CD4-positive, alpha-beta T cell treated with Interleukin-6 at 100 ng/mL for 8 hours (primary cell): ENCODE data around the gene RNPEP.
"Not testable (repeated sequence)": the region's sequence is repeated elsewhere in the genome, so short reads cannot be mapped to it uniquely, and the experiment has no call there.

Source experiments
- DNase-seq: peaks from one replicate; pipeline ENCODE4 v3.0.0-alpha.2; 2020; ENCODE audit warnings: mixed read lengths, low spot score

Gene RNPEP

DNA sequence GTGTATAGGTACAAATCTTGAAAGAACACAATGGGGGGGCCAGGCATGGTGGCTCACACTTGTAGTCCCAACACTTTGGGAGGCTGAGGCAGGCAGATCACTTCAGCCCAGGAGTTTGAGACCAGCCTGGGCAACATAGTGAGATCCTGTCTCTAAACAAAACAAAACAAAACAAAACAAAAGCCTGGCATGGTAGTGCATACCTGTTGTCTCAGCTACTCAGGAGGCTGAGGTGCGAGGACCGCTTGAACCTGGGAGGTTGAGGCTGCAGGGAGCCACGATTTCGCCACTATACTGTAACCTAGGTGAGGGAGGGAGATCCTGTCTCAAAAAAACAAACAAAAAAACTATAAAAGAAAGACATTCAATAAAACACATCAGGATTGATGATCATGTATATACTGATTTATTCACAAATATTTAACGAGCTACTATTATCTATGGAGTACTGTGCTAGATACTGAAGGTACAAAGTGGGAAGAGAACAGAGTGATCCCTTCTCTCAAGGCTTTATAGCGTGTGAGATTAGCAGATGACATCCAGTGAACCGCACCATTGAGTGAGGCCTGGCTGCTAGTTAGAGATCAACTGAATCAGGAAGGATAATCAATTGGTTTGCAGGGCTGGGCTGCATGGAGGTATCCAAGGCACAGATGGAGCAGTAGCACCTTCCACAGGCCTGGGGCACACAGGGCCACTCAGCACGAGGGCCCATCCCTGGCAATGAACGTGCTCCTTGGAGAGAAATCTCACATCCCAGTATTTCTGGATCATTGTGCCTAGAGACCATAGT lies 54.3 kb downstream of the RNPEP start:
- DNase-seq = no peak

DNA sequence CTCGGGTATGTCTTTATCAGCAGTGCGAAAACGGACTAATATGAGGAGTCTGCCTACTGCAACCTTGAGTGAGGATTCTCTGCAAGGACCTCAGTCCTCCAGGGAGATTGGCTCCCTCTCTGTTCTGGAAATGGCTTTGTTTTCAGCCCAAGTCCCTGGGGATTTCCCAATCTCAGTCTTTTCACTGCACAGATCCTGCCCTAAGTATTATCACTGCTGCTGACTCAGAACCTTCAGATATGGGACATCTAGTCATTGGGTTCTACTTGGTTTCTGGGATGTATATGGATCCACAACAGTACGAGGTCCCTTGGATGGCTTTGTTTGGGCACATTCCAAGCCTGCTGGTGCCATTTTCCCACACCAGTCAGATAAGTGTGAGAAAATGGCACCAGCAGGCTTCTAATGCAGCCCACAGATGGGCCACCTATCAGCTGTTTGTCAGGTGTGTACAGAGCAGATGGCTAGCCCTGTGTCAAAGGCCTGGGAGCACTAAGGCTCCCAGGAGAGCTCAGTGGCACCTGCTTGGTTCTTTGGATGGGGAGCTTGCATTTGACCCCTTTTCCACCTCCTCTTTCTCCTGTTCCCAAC lies 55.4 kb downstream of the RNPEP start:
- DNase-seq = no peak

DNA sequence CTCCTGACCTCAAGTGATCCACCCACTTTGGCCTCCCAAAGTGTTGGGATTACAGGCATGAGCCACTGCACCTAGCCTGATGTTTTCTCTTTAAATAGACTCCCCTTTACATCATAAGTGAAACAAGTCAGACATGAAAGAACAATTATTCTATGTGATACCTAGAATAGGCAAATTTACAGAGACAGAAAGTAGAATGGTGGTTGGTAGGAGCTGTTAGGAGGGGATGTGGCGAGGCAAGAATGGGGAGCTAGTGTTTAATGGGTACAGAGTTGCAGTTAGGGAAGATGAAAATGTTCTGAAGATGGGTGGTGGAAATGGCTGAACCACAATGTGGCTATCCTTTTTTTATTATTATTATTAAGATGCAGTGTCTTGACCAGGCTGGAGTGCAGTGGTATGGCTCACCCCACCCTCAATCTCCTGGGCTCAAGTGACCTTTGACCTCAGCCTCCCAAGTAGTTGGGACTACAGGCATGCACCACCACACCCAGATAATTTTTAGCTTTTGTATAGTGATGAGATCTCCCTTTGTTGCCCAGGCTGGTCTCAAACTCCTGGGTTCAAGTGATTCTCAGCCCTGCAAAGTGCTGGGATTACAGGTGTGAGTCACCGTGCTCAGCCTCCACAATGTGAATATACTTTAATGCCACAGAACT lies 56.4 kb downstream of the RNPEP start:
- DNase-seq = no peak

DNA sequence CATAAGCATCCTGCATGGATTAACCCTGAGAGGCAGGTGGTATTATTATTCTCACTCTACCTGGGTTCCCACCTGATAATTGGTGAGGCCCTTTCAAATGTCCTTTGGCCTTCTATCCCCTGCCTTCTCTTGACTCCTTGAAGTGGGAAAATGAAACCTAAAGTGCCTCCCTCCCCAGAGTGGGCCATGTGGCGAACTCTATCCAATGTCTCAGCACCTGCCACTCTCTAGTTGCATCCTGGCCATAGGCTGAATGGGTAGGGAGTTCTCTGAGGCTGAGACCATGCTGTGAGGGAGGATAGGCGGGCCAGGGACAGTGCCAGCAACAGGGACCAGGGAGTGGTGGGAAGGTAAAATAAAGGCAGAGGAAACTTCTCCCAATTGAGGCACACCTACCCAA lies 63.3 kb downstream of the RNPEP start:
- DNase-seq = no peak

DNA sequence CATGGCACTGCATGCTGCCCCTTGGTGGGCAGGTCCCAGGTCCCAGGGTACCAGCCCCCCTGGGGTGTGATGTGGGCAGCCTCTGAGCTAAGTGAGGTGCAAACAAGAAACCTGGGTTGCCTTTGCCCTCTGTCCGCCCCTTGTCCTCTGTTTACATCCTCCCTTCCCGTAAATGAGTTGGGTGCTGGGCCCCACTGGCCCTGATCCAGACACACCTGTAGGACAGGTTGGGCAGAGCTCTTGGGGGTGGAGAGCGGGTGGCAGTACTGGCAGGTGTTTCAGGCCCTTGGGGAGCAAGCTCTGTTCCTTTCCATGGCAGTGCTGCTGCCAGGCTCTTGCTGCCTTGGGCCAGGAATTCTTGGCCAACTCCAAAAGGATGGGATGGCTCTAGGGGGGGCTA lies 63.8 kb downstream of the RNPEP start:
- no peak for DNase-seq

DNA sequence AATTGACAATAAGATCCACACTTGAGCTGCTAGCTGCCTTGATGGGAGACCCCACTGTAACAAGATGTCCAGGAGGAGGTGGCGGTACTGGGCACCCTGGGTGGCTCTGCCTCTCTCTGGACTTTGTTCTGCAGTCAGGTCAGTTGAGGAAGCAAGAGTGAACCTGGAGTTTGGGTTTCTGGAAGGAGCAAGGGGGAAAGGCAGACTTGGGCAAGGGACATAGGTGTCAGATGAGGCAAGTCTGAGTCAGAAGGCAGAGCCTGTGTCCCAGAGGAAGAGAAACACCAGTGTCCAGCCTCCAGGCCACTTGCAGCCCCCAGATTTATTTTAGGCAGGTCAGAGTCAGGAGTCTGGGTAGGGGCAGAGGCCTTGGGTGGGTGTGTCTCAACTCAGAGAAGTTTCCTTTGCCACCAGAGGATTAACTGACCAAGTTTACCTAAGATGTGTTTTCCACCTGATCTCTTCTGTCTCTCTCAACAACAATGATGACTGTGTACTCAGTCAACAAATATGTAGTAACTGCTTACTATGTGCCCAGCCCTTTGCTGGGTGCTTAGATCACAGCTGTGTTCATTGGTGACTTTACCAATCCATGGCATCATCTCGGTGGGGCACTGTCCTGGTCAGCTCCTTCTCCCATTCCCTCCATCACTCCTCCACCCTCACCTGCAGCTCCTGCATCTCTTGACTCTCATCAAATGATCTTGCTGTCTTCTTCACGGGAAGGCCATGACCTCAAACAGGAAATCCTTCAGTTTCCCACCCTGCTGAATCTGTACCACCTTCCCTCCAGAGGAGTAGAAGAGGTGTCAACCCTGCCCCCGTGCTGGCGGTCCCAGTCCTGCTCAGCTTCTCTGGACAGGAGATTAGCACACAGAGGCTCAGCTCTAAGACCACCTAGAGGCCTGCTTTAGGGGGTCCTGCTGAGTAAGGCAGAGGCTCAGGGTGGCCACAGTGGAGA lies 64.6 kb downstream of the RNPEP start:
- no peak for DNase-seq

DNA sequence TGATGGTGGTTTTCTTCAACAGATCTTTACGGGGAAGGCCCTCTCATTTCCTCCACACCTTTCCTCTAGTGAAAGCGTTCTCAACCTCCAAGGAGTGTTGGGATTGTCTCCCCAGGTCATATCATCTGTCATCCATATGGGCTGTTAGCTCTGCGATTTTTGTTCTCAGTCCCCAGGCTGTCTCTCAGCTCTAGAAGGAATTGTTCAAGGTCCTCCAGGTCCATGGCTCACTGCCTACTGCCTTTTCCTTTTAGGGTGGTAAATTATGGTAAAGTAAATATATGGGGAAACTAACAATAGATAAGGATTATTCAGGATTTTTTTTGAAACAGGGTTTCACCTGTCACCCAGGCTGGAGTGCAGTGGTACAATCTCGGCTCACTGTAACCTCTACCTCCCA lies 65.5 kb downstream of the RNPEP start:
- no peak for DNase-seq

DNA sequence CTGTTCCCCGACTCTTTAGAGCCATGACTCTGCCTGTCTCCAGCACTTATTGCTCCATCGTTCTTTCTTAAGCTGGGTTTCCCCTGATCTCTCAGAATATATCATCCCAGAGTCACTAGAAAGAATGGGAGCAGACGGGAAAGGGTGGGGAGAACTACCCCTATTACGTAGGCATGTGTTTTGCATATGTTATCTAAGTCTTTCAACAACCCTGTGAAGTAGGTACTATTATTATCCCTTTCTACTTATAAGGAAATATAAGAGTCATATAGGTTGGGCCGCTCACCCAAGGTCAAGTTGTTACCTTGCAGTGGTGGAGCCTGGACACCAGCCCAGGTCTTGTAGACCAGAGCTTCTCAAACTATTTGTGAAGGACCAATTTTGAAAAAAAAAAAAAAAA lies 66.7 kb downstream of the RNPEP start:
- DNase-seq = no peak

DNA sequence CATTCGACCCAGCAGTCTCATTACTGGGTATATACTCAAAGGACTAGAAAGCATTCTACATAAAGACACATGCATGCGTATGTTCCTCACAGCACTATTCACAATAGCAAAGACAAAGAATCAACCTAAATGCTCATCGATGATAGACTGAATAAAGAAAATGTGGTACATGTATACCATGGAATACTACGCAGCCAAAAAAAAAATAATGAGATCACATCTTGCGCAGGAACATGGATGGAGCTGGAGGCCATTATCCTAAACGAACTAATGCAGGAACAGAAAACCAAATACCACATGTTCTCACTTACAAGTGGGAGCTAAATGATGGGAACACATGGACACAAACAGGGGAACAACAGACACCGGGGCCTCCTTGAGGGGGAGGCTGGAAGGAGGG lies 71.6 kb downstream of the RNPEP start:
- no peak for DNase-seq

DNA sequence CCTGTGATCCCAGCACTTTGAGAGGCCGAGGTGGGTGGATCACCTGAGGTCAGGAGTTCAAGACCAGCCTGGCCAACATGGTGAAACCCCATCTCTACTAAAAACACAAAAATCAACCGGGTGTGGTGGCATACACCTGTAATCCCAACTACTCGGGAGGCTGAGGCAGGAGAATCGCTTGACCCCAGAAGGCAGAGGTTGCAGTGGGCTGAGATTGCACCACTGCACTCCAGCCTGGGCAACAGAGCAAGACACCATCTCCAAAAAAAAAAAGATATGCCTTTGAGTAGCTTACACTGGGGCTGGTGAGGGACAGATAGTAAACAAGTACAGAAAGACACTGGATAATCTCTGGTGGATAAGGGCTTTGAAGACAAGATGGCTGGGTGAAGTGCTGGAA lies 72.2 kb downstream of the RNPEP start:
- not testable (repeated sequence) for DNase-seq
